HG02840 (cell line): Measurements from ENCODE around the gene TMPRSS11A.

ENCODE experiments used
- ATAC-seq: cut with Tn5 transposase; IDR thresholded peaks from one replicate; pipeline ENCODE4 v1.9.1; 2021; ENCODE audit warnings: mild to moderate bottlenecking, moderate library complexity, moderate number of reproducible peaks; ENCODE audit not compliant: unreplicated experiment, low FRiP score

Gene TMPRSS11A

GRCh38 chr4:67915400-67915966 lies 47.8 kb downstream of the TMPRSS11A start:
- ATAC-seq = no peak

GRCh38 chr4:67912080-67912479 lies 51.2 kb downstream of the TMPRSS11A start:
- ATAC-seq = no peak

GRCh38 chr4:67911638-67912037 lies 51.7 kb downstream of the TMPRSS11A start:
- no peak for ATAC-seq

GRCh38 chr4:67911141-67911540 lies 52.2 kb downstream of the TMPRSS11A start:
- ATAC-seq = no peak

- ATAC-seq = no peak
Measured at GRCh38 chr4:67910585-67910905, 52.7 kb downstream of the TMPRSS11A start.

GRCh38 chr4:67909905-67910584 lies 53.2 kb downstream of the TMPRSS11A start:
- no peak for ATAC-seq

GRCh38 chr4:67907650-67908049 lies 55.6 kb downstream of the TMPRSS11A start:
- no peak for ATAC-seq

GRCh38 chr4:67899096-67899495 lies 64.2 kb downstream of the TMPRSS11A start:
- no peak for ATAC-seq

GRCh38 chr4:67897686-67898085 lies 65.6 kb downstream of the TMPRSS11A start:
- no peak for ATAC-seq

GRCh38 chr4:67896421-67897065 lies 66.8 kb downstream of the TMPRSS11A start:
- no peak for ATAC-seq

- no peak for ATAC-seq
Measured at GRCh38 chr4:67894659-67895058, 68.6 kb downstream of the TMPRSS11A start.

- no peak for ATAC-seq
Measured at GRCh38 chr4:67892905-67893304, 70.4 kb downstream of the TMPRSS11A start.

GRCh38 chr4:67892253-67892652 lies 71.0 kb downstream of the TMPRSS11A start:
- ATAC-seq = no peak

GRCh38 chr4:67891645-67892044 lies 71.6 kb downstream of the TMPRSS11A start:
- no peak for ATAC-seq

GRCh38 chr4:67886281-67886680 lies 77.0 kb downstream of the TMPRSS11A start:
- no peak for ATAC-seq

GRCh38 chr4:67885762-67886161 lies 77.5 kb downstream of the TMPRSS11A start:
- no peak for ATAC-seq

- ATAC-seq = no peak
Measured at GRCh38 chr4:67884701-67885100, 78.6 kb downstream of the TMPRSS11A start.

GRCh38 chr4:67883902-67884301 lies 79.4 kb downstream of the TMPRSS11A start, which contains the start of gene TMPRSS11D:
Gene TMPRSS11D (minus strand): TSS chr4:67884002. CDS start chr4:67883933, 69 bp downstream.
- ATAC-seq = no peak

GRCh38 chr4:67883458-67883857 lies 79.8 kb downstream of the TMPRSS11A start:
- ATAC-seq = no peak

- no peak for ATAC-seq
Measured at GRCh38 chr4:67880866-67881610, 82.3 kb downstream of the TMPRSS11A start.

- ATAC-seq = no peak
Measured at GRCh38 chr4:67879486-67879885, 83.8 kb downstream of the TMPRSS11A start.
